Stimulated activated CD8-positive, alpha-beta memory T cell treated with anti-CD3 and anti-CD28 coated beads, Interleukin-12 subunit alpha, Interleukin-12 subunit beta, amount 100 ng/mL, for 24 hours (primary cell): ENCODE results near the gene EFEMP2.
A peak's percentile ranks its signal among the peaks of the same experiment; 100 is the strongest.

Experiments
- DNase-seq: peaks from one replicate; pipeline ENCODE4 v3.0.0-alpha.2; 2020; ENCODE audit errors: extremely low read depth

EFEMP2 gene

DNA sequence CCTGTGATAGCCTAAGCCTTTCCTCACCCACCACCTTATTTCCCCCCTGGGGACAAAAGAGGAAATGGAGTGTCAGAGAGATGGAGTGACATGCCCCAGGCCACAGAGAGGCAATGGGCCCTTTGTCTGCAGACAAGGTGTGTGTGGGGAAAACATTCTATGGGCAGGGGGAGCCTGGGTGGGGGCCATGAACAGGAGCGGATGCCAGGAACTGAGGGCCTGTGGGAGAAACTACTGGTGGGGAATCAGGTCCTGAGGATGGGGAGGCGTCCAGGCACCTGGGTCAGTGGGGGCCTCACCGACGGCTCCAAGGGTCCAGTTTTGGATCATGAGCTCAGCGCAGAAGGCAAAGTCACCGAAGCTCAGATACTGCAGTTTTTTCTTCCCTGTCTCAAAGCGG is 12.6 kb upstream of the EFEMP2 start:
- no peak for DNase-seq

DNA sequence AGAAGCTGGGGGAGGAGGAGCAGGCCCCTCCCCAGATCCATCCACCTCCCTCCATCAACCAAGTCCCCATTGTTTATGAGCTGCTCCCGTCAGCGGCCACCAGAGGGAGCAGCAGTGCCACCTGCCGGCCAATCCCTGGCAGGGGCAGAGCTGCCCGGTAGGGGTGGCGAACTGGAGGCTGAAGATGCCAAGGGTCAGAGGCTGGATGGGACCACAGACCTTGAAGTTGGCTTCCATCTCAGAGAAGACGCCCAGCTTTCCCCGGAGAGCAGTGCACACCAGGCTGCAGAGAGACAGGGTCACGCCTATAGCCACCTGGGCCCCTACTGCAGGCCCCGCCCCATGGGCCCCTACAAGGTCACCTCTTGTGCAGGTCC is 12.1 kb upstream of the EFEMP2 start:
- no peak for DNase-seq

DNA sequence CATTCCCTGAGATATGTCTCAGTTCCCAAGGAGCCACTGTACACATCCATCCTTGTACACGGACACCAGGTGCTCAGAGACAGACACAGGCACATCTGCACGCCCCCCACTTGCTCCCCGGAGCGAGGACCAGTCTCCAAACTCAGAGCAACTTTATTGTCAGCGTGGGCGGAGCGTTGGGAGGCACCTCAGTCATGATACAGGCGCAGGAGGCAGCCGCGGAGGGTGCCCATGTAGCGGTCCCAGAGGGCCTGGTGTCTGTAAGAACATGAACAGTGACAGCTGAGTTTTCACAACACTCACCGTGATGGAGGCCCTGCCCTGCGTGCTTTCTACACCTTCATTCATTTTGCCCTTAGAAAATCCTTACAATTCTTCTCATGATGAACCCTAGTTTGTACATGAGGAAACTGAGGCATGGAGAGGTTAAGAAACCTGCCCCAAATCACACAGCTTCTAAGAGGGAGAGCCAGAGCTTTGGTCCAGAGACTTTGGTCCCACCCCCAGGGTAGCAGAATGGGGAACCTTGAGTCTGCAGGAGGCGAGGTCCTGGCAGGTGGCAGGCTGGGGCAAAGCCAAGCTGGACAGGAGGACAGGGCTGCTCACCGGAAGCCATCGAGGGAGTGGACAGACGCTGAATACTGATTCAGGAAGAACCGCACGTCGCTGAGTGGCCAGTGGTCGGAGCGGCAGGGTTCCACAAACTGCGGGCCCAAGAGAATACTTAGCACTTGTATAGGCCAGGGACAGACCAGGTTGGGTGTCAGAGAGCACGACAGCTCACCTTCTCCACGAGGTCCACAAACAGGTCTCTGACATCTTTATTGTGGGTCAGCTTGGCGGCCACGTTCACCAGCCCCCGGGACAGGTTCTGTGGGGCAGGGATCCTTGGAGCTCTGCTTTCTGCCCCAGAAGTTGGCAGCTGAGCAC is 11.5 kb upstream of the EFEMP2 start:
- DNase-seq = no peak

DNA sequence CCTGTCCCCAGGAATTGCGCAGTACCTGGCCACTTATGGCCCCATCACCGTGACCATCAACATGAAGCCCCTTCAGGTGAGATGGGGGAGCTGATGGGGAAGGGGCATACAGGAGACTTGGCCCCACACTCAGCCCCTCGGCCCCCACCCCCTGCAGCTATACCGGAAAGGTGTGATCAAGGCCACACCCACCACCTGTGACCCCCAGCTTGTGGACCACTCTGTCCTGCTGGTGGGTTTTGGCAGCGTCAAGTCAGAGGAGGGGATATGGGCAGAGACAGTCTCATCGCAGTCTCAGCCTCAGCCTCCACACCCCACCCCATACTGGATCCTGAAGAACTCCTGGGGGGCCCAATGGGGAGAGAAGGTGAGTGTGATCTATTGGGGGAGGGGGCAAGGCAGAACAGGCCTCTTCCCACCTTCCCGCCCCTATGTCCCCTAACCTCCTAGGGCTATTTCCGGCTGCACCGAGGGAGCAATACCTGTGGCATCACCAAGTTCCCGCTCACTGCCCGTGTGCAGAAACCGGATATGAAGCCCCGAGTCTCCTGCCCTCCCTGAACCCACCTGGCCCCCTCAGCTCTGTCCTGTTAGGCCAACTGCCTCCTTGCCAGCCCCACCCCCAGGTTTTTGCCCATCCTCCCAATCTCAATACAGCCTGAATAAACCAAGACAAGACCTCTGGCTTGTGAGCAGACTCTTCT is 10.6 kb upstream of the EFEMP2 start:
- DNase-seq = no peak

DNA sequence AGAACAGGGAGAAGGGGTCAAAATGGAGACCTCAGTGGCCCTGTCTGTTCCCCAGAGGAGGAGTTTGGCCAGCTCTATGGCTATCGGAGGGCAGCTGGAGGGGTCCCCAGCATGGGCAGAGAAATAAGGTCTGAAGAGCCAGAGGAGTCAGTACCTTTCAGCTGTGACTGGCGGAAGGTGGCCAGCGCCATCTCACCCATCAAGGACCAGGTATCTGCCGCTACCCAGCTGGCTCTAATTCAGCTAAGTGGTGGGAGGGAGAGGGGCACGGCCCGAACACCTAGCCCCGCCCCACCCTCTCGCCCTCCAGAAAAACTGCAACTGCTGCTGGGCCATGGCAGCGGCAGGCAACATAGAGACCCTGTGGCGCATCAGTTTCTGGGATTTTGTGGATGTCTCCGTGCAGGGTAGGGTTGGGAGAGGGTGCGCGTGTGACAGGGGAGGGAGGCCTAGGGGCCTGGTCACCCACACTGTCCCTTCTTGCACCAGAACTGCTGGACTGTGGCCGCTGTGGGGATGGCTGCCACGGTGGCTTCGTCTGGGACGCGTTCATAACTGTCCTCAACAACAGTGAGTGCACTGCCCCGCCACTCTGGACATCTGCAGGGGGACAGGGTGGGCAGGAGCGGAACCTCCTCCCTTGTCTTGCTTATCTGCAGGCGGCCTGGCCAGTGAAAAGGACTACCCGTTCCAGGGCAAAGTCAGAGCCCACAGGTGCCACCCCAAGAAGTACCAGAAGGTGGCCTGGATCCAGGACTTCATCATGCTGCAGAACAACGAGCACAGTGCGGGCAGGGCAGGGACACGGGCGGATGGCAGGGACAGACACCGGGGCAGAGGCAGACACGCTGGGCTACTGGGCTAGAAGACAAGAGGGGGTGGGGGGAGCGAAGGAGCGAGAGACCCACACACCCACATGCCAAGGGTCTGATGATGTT is 9.8 kb upstream of the EFEMP2 start:
- no peak for DNase-seq

DNA sequence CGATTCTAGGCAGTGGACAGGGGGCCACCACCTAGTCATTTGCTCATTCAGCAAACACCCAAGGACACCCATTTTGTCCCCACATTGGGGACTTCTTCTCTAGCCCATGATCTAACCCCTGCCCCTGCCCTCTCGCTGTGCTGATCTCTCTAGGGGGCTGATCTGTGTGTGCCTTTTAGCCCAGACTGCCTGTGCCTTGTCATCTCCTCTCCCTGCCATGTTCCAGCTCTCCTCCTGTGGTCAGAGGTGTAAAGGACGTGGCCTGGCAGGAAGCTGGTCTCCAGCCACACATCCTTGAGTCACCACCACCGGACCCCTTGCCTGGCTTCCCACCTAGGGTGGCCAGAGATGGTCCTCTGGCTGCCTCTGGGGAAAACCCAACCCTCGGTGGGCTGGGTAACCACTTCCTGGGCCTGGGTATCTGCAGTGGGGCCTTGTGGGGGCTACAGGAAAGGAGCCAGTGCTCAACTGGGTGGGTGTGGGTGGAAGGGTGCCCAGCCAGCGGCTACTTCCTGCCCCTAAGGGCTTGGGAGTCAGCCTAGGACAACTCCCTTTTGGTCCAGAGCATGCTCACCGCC is 8.3 kb upstream of the EFEMP2 start:
- DNase-seq = no peak

DNA sequence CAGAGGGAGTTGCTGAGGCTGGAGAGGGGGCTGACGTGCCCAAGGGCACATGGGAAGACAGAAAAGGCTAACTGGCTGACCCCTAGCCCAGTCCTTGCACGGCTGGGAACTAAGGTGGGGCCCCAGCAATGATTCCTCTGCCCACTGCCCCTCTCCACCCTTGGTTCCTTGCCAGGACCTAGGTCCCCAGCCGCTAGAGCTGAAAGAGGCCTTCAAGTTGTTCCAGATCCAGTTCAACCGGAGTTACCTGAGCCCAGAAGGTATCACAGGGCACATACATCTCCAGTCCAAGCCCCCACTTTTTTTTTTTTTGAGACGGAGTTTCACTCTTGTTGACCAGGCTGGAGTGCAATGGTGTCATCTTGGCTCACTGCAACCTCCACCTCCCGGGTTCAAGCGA is 7.4 kb upstream of the EFEMP2 start:
- DNase-seq = no peak

DNA sequence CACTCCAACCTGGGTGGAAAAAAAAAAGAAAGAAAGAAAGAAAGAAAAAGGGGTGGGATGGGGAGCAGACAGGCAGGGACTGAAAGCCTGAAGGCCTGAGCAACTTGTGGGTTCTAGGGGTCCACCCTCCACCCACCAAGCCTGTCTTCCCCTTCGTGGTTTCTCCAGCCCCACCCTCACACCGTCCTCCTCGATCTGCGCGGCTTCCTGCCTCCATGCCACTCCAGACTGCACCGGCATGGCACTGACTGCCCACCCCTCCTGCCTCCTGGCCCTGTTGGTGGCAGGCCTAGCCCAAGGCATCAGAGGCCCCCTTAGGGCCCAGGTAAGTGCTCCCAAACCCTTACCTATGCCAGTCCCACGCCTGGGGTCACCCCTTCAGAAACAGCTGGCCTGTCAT is 7.0 kb upstream of the EFEMP2 start, which contains the start of gene CTSW:
Gene CTSW (plus strand): TSS at position 221 of the 400 bp plus-strand sequence. CDS start 18 bp downstream, at position 239.
- no peak for DNase-seq

DNA sequence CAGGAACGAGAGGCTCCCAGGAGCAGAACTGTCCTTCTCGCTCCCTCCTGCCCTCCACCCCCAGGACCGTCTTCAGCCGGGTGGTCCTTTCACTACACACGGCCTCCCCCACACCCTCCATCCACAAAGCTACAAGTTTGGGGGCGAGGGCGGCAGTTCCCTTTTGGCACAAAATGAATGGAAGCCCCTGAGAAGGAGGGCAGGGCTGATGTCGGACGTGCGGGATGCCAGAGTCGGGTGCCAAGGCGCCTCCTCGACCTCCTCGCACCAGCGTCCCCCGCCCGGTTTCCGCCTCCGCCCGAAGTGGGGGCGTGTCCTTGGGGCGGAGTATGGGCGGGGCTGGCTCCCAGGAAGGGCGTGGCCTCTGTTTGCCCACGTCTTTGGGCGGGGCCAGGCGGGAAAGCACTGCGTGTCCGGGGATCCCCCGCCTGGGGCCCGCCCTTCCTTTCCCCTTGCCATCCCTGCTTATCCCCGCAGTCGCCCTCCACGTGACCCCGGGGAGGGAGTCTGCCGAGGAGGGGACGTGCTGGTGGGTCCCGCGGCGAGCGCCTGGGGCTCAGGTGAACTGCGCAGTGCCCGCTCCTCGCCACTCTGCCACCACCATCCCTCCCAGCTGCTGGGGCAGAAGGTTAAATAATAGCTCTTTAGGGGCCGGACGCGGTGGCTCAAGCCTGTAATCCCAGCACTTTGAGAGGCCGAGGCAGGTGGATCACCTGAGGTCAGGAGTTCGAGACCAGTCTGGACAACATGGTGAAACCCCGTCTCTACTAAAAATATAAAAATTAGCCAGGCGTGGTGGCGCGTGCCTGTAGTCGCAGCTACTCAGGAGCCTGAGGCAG is 937 bp upstream of the EFEMP2 start:
- DNase-seq = peak; percentile 83

DNA sequence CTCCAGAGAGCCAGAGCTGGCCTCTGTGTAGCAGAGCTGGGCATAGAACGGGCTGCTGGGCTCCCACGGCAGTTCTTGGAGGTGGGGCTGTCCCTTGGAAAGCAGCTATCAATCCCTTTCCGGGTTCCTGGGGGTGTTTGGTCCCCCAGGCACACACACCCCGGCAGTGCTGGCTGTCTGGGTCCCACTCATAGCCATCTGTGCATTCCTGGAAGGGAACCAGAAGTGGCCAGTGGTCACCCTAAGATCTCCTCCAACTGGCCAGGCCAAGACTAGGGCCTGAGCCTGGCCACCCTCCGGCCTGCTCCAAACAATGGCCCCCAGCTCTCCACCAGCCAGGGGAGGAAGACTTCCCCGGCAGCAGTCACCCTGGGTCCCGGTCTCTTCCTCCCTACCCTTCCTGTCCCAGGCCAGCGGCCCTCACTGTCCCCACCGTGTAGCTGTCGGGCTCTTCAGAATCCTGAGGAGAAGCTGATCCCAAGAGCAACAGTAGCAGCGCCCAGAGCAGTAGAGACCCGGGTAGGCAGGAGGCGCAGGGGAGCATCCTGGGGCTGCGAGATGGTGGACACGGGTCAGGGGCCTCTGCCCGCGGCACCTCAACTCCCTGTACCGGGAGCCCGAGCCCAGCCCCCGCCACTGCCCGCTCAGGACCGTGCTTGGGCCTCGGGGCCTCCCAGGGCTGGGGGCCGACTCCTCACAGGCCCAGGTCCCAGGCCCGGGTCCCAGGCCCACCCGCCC is 620 bp downstream of the EFEMP2 start:
- no peak for DNase-seq

DNA sequence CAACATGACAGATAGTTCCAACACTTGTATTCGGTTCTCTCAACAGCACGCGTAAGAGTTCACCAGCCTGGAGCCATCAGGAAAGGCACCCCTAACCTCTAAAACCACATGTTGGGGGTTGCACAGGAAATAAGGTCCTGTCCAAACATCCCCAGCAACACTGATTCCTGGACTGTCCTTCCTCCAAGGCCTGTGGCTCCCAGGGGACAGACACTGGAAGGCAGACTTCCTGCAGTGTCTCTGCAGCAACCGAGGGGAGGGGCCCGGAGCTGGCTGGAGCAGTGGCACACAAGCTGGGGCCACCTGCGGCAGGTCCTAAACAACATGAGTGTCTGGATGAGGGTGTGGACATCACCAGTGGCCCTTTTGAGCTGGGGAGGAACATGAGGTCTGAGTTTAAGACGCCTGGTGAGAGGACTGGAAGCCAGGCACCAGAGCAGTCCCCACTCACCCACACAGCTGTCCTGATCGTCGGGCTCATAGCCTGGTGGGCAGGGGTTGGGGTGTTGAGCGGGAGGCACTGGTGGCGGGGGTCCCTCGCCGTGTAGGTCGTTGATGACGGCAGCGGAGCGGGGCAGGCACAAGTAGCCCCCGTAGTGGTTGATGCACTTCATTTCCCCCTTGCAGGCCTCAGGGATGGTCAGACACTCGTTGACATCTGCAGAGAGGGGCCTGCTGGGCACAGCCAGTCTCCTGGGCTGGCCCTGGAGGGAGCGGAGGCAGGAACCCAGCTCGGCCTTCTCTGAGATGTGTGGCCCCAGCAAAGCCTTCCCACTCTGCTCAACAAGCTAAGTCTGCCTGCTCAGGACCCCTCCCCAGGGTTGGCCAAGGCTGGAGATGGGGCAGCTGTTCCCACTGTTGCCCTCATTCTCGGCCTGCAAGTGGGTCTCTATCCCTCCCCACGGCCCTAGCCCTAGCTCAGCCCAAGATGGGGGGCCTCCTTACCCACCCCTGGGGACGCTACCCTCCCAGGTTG is 1.6 kb downstream of the EFEMP2 start:
- DNase-seq = no peak

DNA sequence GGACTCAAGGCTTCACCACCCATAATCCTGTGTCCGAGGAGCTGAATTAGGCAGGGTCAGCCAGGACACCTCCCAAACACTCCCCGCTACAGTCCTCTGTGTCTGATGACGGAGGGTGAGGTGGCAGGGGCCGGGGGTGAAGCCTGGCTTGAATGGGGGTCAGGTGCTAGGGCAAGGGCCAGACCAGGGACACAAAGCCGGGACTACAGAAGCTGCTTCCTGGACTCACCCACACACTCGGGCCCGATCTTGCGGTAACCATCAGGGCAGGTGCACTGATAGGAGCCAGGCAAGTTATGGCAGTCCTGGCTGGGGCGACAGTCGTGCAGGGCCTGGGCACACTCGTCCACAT is 2.3 kb downstream of the EFEMP2 start:
- no peak for DNase-seq

DNA sequence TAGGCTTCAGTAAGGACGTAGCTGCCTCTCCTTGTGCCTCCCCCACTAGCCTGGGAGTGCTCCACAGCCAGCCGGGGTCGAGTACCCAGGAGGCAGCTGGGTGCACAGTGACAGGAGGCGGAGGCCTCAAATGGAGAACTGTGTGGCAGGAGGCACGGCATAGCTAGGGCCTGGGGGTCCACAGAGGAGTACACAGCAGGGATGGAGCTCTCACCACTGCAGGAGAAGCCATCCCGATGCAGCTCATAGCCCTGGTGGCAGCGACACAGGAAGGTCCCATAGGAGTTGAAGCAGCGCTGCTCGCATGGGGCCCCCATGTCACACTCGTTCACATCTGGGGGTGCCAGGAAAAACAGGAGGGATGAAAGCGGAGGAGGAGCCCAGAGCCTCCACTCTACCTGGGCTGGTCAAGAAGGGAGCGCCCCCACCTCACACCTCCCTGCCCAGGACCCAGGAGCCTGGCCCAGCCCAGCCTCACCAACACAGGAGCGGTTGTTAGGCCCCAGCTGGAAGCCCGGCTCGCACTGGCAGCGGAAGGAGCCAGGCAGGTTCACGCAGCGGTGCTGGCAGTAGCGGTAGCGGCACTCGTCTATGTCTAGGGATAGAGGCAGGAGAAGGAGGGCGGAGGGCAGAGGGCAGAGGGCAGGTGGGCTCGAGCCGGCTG is 2.8 kb downstream of the EFEMP2 start:
- no peak for DNase-seq

DNA sequence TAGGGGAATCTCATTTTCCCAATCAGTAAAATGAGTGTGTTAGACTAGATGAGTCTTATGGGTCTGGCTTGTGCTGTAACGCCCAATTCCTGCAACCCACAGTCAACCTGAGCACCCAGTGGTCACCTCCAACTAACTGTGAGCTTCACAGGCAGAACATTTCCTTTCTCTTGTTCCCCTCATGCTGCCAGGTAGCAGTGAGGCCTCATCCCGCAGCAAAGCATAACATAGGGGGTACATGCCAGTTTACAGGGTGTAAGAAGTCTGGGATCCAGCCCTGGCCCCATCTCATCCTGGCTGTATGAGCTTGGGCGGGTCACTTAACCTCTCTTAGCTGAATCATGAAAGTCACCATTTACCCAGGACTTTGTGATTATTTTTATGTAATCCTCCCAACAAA is 3.7 kb downstream of the EFEMP2 start:
- DNase-seq = no peak

DNA sequence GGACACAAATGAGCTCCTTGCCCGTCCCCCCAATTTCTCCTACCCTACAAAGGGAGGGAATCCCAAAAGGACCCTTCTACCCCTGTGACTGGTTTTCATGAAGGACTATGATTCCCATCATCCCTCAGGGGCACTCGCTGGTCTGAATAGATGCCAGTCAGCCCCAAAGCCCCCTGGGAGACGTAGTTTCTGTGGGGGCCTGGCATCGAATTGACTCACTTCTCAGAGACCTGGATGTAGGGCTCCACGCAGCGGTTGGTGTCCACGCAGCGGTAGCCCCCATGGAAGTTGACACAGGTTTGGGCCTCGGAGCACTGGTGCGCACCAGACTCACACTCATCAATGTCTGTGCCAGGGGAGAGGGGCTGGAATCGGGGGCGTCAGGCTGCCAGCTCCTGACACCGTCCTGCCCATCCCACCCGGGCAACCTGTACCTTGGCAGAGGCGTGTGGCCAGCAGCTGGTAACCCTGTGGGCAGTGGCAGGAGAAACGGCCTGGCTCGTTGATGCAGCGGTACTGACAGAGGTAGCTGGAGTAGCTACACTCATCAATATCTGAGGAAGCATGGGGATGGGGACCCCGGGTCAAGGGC is 4.4 kb downstream of the EFEMP2 start:
- no peak for DNase-seq

DNA sequence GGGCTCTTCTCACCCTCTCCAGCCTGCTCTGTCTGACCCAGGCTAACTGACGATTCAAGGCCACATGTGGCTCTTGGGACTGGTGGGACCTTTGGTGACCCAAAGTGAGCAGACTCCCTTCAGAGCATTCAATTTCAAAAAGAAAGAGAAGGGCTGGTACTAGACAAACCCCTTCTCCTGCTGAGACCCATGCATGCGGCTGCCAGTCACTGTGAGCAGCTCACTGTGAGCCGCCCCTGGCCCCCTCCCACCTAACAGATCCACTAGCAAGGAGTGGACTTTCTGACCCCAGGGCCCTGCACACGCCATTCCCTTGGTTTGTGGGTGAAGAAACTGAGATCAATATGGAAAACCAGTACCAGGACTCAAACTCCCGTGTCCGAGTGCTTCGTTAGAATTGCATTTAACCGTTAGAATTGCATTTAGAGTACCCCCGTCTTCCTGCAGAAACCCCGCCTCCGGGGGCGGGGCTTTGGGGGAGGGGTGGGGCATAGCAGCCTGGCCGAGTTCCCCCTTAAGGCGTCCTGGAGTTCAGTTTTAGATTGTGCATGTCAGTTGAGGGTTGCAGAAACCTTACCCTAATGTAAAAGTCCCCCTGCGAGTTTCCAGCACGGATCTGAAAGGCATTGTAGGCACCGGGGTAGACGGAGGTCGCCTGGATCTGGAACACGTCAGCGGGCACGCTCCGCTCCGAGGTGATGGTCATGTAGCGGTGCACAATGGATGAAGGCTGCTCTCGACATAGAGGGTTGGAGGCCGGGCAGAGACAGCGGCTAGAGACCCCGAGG is 5.1 kb downstream of the EFEMP2 start:
- DNase-seq = no peak
